Measurements from ENCODE around the gene NUAK1.

DNA sequence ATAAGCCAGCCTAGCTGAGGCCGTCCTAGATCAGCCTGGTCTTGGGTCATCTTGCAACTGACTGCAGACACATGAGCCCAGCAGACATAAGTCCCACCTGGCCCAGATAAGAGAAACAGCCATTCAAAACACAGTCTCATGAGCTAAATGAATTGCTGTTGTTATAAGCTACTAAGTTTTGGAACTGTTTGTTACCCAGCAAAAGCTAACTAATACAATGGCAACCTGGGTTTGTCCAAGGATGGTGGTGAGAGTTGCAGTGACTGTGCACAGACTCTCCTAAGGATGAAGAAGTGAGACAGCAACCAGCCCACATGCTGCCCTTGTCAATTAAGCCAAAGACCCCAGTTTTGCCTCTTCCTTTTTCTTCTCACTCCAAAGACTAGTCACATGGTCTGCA is 22.2 kb upstream of the NUAK1 start:
- no peak for TF ChIP-seq EZH2 (IDR thresholded peaks at IDR 0.05; ENCODE audit: insufficient read depth, poor library complexity, severe bottlenecking)
- no peak for TF ChIP-seq EZH2phosphoT487 (IDR thresholded peaks at IDR 0.05; ENCODE audit: insufficient read depth, low read depth)

Measured in GM23248 (cell line).